Large intestine (tissue), 3 donors: ENCODE results near the gene KCNK3. TPM values are rescaled to one million over a fixed set of nuclear protein-coding genes. Genes with fewer than 3 reads are reported as not detected.

Source experiments
- DNase-seq, 2 donors: peaks; one replicate each; pipeline versions ENCODE4 v3.0.0 to v3.0.0-alpha.2; 2013
- H3K27ac ChIP-seq: one replicate; pipeline ENCODE4 v1.5.1; 2013; ENCODE audit warnings: low read length
- H3K27me3 ChIP-seq: 2 replicates; pipeline ENCODE4 v1.6.1; 2013; ENCODE audit warnings: low read length; ENCODE audit not compliant: control insufficient read depth, insufficient read depth
- H3K36me3 ChIP-seq: 2 replicates; pipeline ENCODE4 v1.6.1; 2013; ENCODE audit warnings: low read length; ENCODE audit not compliant: control insufficient read depth, insufficient read depth
- H3K4me1 ChIP-seq: one replicate; pipeline ENCODE4 v1.6.1; 2013; ENCODE audit warnings: low read length; ENCODE audit not compliant: control insufficient read depth, insufficient read depth
- H3K4me3 ChIP-seq: one replicate; pipeline ENCODE4 v1.5.1; 2013; ENCODE audit warnings: low read length
- H3K9me3 ChIP-seq: one replicate; pipeline ENCODE4 v1.6.1; 2013; ENCODE audit warnings: mild to moderate bottlenecking, low read depth, low read length, moderate library complexity; ENCODE audit not compliant: control insufficient read depth
- whole genome bisulfite sequencing: methylation state at CpG from one replicate; pipeline ENCODE4 v1.1.5; 2013; ENCODE audit warnings: low lambda C conversion rate; ENCODE audit not compliant: insufficient coverage; 5-methylcytosine and 5-hydroxymethylcytosine counted together
- polyA plus RNA-seq: library from polyadenylated mRNA; unstranded; fragments of 120-200 nt; gene quantifications from one replicate; pipeline ENCODE4 v1.2.1, GENCODE V29; 2013

The KCNK3 gene
- polyA plus RNA-seq, 1 donor, result 3.3 TPM

DNA sequence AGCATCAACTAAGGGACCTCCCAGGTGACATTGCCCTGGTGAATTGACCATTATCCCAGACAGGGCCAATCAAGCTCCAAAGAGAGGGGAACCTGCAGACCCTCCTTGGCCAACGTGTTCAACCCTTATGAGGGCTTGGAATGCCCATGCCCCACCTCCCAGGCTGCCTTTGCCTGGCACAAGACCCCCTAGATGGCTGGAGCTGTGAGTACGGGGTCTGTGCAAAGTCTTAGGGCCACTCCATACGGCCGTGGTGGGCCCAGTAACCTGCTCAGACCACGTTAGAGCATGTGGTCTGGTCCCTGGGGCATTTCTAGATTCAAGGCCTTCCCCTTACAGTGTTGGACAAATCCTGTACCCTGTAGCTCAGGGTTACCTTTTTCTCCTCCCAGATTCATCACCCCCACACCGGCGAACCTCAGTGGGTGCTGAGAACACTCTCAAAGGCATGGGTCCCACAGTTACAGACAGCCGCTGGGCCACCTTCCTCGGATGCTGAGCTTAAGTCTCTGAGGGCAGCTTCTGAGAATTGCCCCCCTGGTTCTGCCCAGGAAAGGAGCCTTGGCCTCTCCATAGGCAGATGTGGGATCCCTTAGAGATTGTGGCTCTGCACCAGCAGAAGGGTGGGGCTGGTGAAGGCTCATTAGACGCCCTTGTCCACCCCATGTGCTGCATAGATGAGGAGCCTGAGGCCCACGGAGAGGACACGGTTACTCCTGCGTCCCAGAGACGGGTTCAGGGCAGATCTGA is 18.3 kb upstream of the KCNK3 start:
- Histone ChIP-seq H3K27ac (no peak overlapping the region), H3K4me1 (no peaks in the 10 kb centered on the region), H3K9me3 (no peaks in the 10 kb centered on the region), H3K36me3 (no peaks in the 10 kb centered on the region), H3K27me3 (peaks cover 13% of the 10 kb centered on the region), H3K4me3 (no peak overlapping the region)
- DNase-seq, result no peak
- no CpG with 5 or more reads among the region's 14 CpGs for WGBS

- Histone ChIP-seq H3K27ac (no peak overlapping the region), H3K27me3 (peaks cover 13% of the 10 kb centered on the region), H3K36me3 (no peaks in the 10 kb centered on the region), H3K4me3 (no peak overlapping the region), H3K4me1 (no peaks in the 10 kb centered on the region), H3K9me3 (no peaks in the 10 kb centered on the region)
- DNase-seq, result no peak
- WGBS, result no CpG with 5 or more reads among the region's 13 CpGs
Observed at GRCh38 chr2:26674771-26675170, 17.8 kb upstream of the KCNK3 start.

- no peak overlapping the region for H3K4me3 ChIP-seq
- H3K27me3 ChIP-seq, result peaks cover 9% of the 10 kb centered on the region
- H3K27ac ChIP-seq, result no peak overlapping the region
- no peaks in the 10 kb centered on the region for H3K9me3 ChIP-seq
- no peaks in the 10 kb centered on the region for H3K36me3 ChIP-seq
- H3K4me1 ChIP-seq, result no peaks in the 10 kb centered on the region
- WGBS, result no CpG with 5 or more reads among the region's 6 CpGs
- no peak for DNase-seq
Observed at GRCh38 chr2:26675651-26676255, 16.8 kb upstream of the KCNK3 start.

DNA sequence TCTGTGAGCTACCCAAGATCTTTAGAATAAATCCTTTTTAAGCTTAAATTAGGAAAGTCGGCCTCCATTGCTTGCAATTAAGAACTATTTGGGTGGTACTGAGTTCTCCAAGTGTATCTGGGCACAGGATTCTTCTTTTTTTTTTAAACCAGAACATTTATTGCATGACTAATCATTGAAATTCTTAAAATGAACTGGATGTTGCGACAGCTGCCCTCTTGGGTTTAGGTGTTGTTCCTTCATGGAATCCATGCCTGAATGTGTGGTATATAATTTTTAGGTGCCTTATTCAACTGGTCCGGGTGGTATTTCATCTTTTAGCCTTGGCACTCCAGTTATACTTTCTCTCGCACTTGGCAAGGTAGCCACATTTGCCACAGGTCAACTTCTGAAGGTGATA is 14.5 kb upstream of the KCNK3 start:
- no peaks in the 10 kb centered on the region for H3K4me1 ChIP-seq
- no peak overlapping the region for H3K4me3 ChIP-seq
- H3K27ac ChIP-seq, result no peak overlapping the region
- H3K9me3 ChIP-seq, result no peaks in the 10 kb centered on the region
- no peak for DNase-seq
- H3K27me3 ChIP-seq, result peaks cover 6% of the 10 kb centered on the region
- WGBS, result no CpG with 5 or more reads among the region's 4 CpGs
- no peaks in the 10 kb centered on the region for H3K36me3 ChIP-seq

DNA sequence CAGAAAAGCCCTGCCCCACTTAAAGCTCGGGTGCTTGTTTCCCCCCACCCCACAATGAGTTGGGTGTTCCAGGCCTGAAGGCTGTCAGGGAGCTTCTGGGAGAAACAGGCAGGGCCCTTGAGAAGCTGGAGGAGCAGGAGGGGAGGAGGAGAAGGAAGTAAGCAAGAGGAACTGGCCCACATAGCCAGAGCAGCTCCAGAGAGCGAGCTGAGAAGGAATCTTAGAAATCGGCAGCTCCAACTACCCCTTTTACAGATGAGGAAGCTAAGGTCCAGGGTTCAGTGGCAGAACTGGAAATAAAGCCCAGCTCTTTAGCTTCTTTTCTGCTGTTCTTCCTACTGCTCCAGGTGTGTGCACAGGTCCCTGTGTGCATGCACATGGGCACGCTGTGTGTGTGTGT is 12.7 kb upstream of the KCNK3 start:
- no peak overlapping the region for H3K27ac ChIP-seq
- H3K36me3 ChIP-seq, result no peaks in the 10 kb centered on the region
- H3K4me1 ChIP-seq, result no peaks in the 10 kb centered on the region
- WGBS, result no CpG with 5 or more reads among the region's 4 CpGs
- no peak overlapping the region for H3K4me3 ChIP-seq
- peaks cover 6% of the 10 kb centered on the region for H3K27me3 ChIP-seq
- no peak for DNase-seq
- H3K9me3 ChIP-seq, result no peaks in the 10 kb centered on the region

GRCh38 chr2:26681656-26682055 is 10.9 kb upstream of the KCNK3 start:
- no peak overlapping the region for H3K27ac ChIP-seq
- H3K4me1 ChIP-seq, result no peaks in the 10 kb centered on the region
- no peaks in the 10 kb centered on the region for H3K9me3 ChIP-seq
- no peak for DNase-seq
- peaks cover 6% of the 10 kb centered on the region for H3K27me3 ChIP-seq
- WGBS, result no CpG with 5 or more reads among the region's 3 CpGs
- no peaks in the 10 kb centered on the region for H3K36me3 ChIP-seq
- H3K4me3 ChIP-seq, result no peak overlapping the region

DNA sequence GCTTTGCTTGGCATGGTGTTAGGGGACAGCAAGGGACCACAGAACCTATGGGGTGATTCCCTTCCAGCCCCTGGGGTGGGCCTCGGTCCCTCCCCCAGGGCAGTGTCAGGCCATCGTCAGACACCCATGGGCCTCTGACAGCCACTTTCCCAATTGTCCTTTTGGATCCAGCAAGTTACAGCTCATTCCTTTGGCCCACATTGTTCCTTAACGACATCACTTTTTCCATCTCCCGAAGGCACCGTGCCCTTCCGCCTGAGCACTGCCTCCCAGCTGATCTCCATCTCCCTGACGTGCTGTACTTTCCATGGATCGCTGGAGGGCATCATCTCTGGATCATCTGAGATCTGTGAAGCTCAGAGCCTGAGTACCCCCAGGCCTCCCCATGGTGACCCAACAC is 10.4 kb upstream of the KCNK3 start:
- no CpG with 5 or more reads among the region's 8 CpGs for WGBS
- no peaks in the 10 kb centered on the region for H3K36me3 ChIP-seq
- H3K27me3 ChIP-seq, result peaks cover 6% of the 10 kb centered on the region
- H3K27ac ChIP-seq, result no peak overlapping the region
- DNase-seq, result no peak
- H3K9me3 ChIP-seq, result no peaks in the 10 kb centered on the region
- no peak overlapping the region for H3K4me3 ChIP-seq
- peaks cover 3% of the 10 kb centered on the region for H3K4me1 ChIP-seq

GRCh38 chr2:26683583-26683982 is 8.9 kb upstream of the KCNK3 start:
- Histone ChIP-seq H3K9me3 (no peaks in the 10 kb centered on the region), H3K36me3 (no peaks in the 10 kb centered on the region), H3K4me1 (peaks cover 3% of the 10 kb centered on the region), H3K27ac (no peak overlapping the region), H3K27me3 (peaks cover 7% of the 10 kb centered on the region), H3K4me3 (no peak overlapping the region)
- no CpG with 5 or more reads among the region's 6 CpGs for WGBS
- DNase-seq, result no peak

DNA sequence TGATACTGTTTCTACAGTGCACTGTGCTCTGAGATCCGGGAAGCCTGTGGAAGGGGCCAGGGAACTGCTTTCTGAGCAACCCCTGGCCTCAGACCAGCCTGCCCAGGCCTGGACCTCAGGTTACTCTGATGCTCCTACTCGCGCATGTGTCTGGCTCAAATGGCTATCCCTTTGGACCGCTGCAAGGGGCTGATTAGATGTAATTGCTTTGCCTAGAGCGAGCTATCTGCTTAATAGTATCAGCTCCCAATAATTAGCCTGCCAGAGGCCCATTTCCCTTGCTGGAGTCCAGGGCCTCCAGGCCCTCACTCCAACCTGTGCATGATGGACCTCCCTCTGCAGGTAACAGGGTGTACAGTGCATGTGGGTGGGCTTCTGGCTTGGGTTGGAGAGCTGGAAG is 7.2 kb upstream of the KCNK3 start:
- Histone ChIP-seq H3K27ac (no peak overlapping the region), H3K9me3 (no peaks in the 10 kb centered on the region), H3K4me1 (peaks cover 3% of the 10 kb centered on the region), H3K4me3 (no peak overlapping the region), H3K36me3 (no peaks in the 10 kb centered on the region), H3K27me3 (peaks cover 20% of the 10 kb centered on the region)
- WGBS, result no CpG with 5 or more reads among the region's 5 CpGs
- DNase-seq, result no peak

DNA sequence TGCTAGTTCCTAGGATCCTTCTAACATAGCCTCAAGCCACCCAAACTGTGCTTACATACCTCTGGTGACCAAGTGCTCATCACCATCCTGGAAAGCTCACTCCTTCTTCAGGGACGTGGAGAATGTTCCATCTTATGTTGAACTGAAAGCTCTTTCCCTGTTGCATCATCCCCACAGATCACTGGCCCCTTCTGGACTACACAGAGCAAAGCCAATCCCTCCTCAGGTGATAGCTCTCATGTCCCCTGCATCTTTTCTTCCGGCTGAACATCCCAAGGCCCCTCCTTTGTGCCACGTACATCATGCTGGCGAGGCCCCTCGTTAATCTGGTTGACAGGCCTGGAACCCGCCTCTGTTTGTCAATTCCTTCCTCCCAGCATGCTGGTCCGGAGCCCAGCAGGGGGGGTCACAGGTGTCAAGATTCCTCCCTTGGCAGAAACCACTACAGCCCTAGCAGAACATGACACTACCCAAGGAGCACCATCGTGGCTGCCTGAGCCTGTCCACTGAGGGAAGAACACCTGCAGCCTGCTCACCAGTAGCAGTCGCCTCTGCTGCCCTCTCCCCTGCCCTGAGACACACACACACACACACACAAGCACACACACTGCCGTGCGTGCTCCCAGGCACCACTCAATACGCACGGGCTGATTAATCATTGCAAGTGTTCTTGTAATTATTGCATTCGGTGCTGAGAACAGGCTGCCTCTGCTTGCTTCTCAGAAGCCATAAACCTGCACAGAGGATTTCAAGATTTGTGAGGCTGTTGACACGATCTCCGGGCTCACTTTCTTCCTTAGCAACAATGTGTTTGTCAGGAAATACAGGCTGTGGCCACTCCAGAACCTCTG is 6.3 kb upstream of the KCNK3 start:
- Histone ChIP-seq H3K4me1 (peaks cover 3% of the 10 kb centered on the region), H3K9me3 (no peaks in the 10 kb centered on the region), H3K27me3 (peaks cover 29% of the 10 kb centered on the region), H3K4me3 (no peak overlapping the region), H3K27ac (no peak overlapping the region), H3K36me3 (no peaks in the 10 kb centered on the region)
- whole genome bisulfite sequencing, result no CpG with 5 or more reads among the region's 16 CpGs
- DNase-seq, result peak; percentile 35 to 51
